ENCODE data around the gene RECQL5.

Gene RECQL5

DNA sequence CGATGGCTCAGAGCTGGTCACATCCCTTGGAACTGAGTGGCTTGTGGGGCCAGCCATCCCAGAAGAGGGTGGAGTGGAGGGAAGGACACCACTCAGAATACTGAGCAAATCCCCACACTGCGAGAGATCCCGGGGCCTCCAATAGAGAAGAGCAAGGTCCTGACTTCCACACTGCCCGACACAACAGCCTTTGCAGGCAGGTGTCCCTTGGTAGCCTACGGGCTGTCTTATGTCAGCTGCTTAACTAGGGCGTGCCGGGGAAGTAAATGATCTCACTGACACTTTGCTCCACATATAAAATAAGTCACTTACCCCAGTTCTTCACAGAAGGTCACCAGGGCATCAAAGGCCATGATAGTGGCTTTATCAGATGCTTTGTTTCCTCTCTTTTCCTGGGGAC, 16.1 kb downstream of the RECQL5 start:
- DNase-seq (ENCODE audit: insufficient read length, low spot score), result no peak
- no peak for FAIRE-seq
- no peak for TF ChIP-seq POLR2A (IDR thresholded peaks at IDR 0.05; ENCODE audit: low read depth, low read length)

DNA sequence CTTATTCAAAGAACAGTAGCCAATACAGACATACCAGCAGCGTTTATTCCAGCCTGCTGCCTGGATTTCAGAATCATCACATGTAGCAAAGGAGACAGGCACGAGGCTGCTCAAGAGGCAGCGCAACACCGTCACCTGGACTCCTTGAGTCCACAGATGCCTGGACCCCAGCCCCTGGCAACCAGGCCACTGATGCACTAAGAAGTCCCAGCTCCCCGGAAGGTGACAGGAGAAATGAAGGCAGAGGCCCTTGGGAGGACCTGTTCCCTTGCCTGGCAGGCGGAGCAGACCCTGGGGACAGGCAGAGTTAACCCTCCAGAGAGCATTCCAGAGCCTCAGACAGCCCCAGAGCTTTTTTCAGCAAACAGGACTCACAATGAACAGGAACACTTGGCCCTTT, 17.3 kb downstream of the RECQL5 start:
- FAIRE-seq (no peak), DNase-seq (ENCODE audit: insufficient read length, low spot score) (no peak)
- no peak for TF ChIP-seq POLR2A (IDR thresholded peaks at IDR 0.05; ENCODE audit: low read depth, low read length)

- FAIRE-seq (no peak), DNase-seq (ENCODE audit: insufficient read length, low spot score) (no peak)
- TF ChIP-seq POLR2A (IDR thresholded peaks at IDR 0.05; ENCODE audit: low read depth, low read length), result no peak
Measured at GRCh38 chr17:75647921-75648320, 19.0 kb downstream of the RECQL5 start.

DNA sequence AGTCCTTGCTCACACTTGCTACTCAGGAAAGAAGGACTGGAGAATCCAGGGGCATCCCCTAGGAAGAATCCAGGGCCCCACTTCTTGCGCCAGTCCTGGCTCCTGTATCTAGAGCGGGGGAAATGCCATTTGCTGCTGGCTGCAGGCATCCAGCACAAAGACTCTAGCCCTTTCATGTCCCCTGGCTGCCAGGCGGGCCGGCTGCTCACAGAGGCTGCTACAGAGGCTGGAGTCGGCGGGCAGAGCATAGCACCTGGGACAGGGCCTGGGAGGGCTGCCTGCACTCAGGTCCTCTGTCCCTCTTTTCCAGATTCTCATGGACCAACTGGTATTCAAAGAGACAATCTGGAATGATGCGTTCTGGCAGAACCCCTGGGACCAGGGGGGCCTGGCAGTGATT, 19.9 kb downstream of the RECQL5 start:
- no peak for DNase-seq (ENCODE audit: insufficient read length, low spot score)
- no peak for TF ChIP-seq POLR2A (IDR thresholded peaks at IDR 0.05; ENCODE audit: low read depth, low read length)
- no peak for FAIRE-seq

GRCh38 chr17:75646638-75646992, 20.3 kb downstream of the RECQL5 start:
- DNase-seq (ENCODE audit: insufficient read length, low spot score), result no peak
- TF ChIP-seq POLR2A (IDR thresholded peaks at IDR 0.05; ENCODE audit: low read depth, low read length), result no peak
- FAIRE-seq, result no peak

GRCh38 chr17:75645889-75646637, 20.9 kb downstream of the RECQL5 start:
- no peak for TF ChIP-seq POLR2A (IDR thresholded peaks at IDR 0.05; ENCODE audit: low read depth, low read length)
- no peak for FAIRE-seq
- DNase-seq (ENCODE audit: insufficient read length, low spot score), result no peak

DNA sequence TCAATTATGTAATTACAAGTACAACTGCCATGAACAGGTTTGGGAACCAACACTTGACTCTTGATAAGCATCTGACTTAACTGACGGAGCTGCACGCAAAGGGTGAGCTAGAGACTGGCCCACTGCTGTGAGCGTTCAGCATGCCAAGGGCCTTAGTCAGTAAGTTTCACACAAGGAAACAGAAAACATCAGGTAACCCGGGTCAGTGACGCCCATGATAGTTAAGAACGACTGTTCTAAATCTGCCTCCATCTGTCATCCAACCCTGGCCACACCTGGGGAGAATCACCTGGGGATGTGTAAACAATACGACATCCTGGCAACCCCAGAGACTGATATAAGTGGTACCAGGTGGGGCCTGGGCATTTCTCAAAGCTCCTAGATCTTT, 21.5 kb downstream of the RECQL5 start:
- FAIRE-seq (peak; percentile 38), DNase-seq (ENCODE audit: insufficient read length, low spot score) (peak; percentile 62)
- no peak for TF ChIP-seq POLR2A (IDR thresholded peaks at IDR 0.05; ENCODE audit: low read depth, low read length)

DNA sequence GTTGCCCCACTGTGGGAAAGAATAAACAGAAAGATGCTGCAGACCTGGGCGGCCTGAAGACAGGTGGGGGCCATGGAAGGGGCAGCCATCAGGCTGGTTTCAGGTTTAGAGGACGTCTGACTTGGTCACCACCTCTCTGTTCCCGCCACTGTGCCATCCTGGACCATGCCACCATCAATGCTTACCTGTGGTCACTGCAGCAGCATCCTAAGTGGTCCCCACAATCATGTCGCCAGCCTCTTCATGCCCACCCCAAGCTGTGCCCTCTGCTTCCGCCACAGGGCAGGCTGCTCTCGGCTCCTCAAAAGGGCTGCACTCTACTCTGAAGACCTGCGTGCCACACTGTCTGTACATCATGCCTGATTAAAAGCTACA, 23.3 kb downstream of the RECQL5 start:
- DNase-seq (ENCODE audit: insufficient read length, low spot score), result no peak
- FAIRE-seq, result no peak
- TF ChIP-seq POLR2A (IDR thresholded peaks at IDR 0.05; ENCODE audit: low read depth, low read length), result no peak

GRCh38 chr17:75642784-75643642, 23.9 kb downstream of the RECQL5 start:
- FAIRE-seq (no peak), DNase-seq (ENCODE audit: insufficient read length, low spot score) (no peak)
- TF ChIP-seq POLR2A (IDR thresholded peaks at IDR 0.05; ENCODE audit: low read depth, low read length), result no peak

- no peak for TF ChIP-seq POLR2A (IDR thresholded peaks at IDR 0.05; ENCODE audit: low read depth, low read length)
- DNase-seq (ENCODE audit: insufficient read length, low spot score), result no peak
- FAIRE-seq, result no peak
Measured at GRCh38 chr17:75642182-75642783, 24.7 kb downstream of the RECQL5 start.

DNA sequence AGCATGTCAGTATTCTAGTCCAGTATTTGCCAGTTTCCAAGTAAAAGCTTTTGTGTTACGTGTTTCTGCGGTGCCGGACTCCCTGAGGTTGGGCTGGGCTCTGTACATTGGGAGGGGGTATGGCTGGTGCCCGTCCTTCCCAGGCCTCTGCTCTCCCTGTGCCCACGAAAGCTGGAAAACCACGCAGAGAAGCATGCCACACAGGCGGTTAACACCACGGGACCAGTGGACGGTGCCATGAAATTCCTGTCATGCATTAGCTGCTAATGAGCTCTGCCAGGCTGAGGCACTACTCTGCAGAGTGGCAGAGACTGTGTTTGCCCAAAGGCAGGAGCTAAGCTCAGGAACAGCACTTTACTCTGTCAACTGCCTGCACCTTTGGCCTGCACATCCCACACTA, 25.6 kb downstream of the RECQL5 start:
- TF ChIP-seq POLR2A (IDR thresholded peaks at IDR 0.05; ENCODE audit: low read depth, low read length), result no peak
- DNase-seq (ENCODE audit: insufficient read length, low spot score) (no peak), FAIRE-seq (no peak)

DNA sequence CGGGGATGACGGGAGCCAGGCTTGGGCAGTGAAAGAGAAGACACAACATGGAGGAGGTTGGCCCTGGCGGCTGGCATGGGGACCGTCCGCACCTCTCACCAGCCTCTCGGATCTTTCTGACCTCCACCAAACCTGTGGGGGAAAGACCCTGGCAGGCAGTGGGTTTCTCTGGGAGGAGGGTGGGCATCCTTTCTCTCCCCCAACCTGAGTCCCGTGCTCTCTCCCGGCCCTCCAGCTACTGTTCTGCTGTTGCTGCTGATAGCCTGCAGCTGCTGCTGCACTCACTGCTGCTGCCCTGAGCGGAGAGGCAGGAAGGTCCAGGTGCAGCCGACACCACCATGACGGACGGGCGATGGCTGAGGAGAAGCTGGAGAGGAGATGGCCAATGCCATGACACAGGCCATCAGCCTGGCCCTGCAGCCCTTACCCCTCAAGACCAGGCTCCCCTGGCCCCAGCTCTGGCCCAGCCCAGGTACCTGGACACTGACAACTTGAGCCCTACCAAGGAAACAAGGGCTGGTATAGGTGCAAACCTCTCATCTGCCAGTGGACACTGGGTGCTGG, 26.3 kb downstream of the RECQL5 start:
- FAIRE-seq (no peak), DNase-seq (ENCODE audit: insufficient read length, low spot score) (no peak)
- TF ChIP-seq POLR2A (IDR thresholded peaks at IDR 0.05; ENCODE audit: low read depth, low read length), result no peak

DNA sequence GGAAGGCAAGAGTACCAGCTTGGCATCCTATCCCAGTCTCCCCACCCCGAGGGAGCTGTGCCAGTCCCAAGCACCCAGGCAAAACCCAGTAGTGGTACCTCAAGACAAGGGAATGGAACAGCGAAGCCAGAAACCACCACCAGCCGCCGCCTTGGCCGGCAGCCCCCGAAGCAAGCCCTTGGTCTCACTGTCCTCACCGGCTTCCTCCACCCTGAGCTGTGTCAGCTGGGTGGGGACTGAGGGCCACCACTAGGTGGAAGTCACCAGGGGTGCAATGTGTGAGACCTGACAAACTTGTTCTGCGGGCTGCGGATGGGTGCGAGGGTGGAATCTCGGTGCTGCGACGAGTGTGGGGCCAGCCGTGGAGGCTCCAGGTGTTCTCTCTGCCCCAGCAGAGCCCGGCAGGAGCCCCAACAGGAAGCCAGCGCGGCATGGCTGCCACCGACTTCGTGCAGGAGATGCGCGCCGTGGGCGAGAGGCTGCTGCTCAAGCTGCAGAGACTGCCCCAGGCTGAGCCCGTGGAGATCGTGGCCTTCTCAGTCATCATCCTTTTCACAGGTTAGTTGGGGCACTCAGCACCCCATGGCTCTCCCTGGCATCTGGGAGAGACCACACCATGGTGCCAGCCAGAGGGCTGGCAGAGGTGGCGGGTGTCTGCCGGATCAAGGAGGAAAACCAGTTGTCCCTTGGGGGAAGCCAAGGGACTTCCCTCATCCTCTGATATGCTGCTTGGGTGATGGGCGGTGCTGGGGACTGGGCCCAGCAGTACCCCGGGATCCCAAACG, 27.0 kb downstream of the RECQL5 start:
- no peak for FAIRE-seq
- TF ChIP-seq POLR2A (IDR thresholded peaks at IDR 0.05; ENCODE audit: low read depth, low read length), result no peak
- DNase-seq (ENCODE audit: insufficient read length, low spot score), result no peak

GRCh38 chr17:75639327-75639726, 27.6 kb downstream of the RECQL5 start:
- FAIRE-seq (no peak), DNase-seq (ENCODE audit: insufficient read length, low spot score) (no peak)
- TF ChIP-seq POLR2A (IDR thresholded peaks at IDR 0.05; ENCODE audit: low read depth, low read length), result no peak
